HepG2 (cell line): ENCODE data around the gene SAXO2. TPM values are rescaled to one million over a fixed set of nuclear protein-coding genes. Genes with fewer than 3 reads are reported as not detected.
A peak's percentile ranks its signal among the peaks of the same experiment; 100 is the strongest.

Source experiments
- AGO2 ChIP-seq: fragments of 200-400 bp; formaldehyde crosslinking; optimal IDR thresholded peaks from 2 replicates; pipeline ENCODE3; 2017; ENCODE audit warnings: mild to moderate bottlenecking, low read depth, low read length, moderate library complexity
- DNMT3B ChIP-seq: conservative IDR thresholded peaks from 2 replicates; pipeline ENCODE4 v1.6.1; 2016; ENCODE audit warnings: missing biosample characterization, control low read depth
- FOSL1 ChIP-seq: sonication (generic); formaldehyde crosslinking; IDR thresholded peaks from 2 replicates; pipeline ENCODE4 v1.9.0; 2021; ENCODE audit warnings: missing genetic modification reagents, borderline replicate concordance
- GTF3A ChIP-seq: sonication (generic); formaldehyde crosslinking; conservative IDR thresholded peaks from 2 replicates; pipeline ENCODE4 v1.4.0; 2020; ENCODE audit warnings: mild to moderate bottlenecking, missing genetic modification reagents
- HNF4A ChIP-seq: sonication (generic); formaldehyde crosslinking; IDR thresholded peaks from 2 replicates; pipeline ENCODE4 v1.4.0; 2020; ENCODE audit warnings: missing genetic modification reagents
- MIER3 ChIP-seq: IDR thresholded peaks from 2 replicates; pipeline ENCODE4 v1.6.1; 2016; ENCODE audit warnings: missing compliant biosample characterization, borderline replicate concordance
- NFE2 ChIP-seq: sonication (generic); formaldehyde crosslinking; IDR thresholded peaks from 2 replicates; pipeline ENCODE4 v1.4.0; 2020; ENCODE audit warnings: missing genetic modification reagents
- PPARG ChIP-seq: conservative IDR thresholded peaks from 2 replicates; pipeline ENCODE4 v1.6.1; 2016; ENCODE audit warnings: missing biosample characterization, missing genetic modification reagents
- SOX13 ChIP-seq, 3 experiments: fragments of 450-650 bp in 1 of 3; sonication (generic) in 1 of 3; formaldehyde crosslinking in 1 of 3; IDR thresholded peaks in 2 of 3; conservative IDR thresholded peaks in 1 of 3; 2 replicates each; pipeline versions ENCODE4 v1.5.0 to v1.6.1; 2016 to 2020; ENCODE audit warnings: antibody characterized with exemption in 1 of 3, mild to moderate bottlenecking in 1 of 3, missing compliant biosample characterization in 1 of 3, missing genetic modification reagents in 1 of 3, moderate library complexity in 1 of 3
- TMF1 ChIP-seq: sonication (generic); formaldehyde crosslinking; IDR thresholded peaks from 2 replicates; pipeline ENCODE4 v1.8.1; 2022; ENCODE audit warnings: low read depth, missing genetic modification reagents
- ZBTB1 ChIP-seq: sonication (generic); formaldehyde crosslinking; IDR thresholded peaks from 2 replicates; pipeline ENCODE4 v1.4.0; 2020; ENCODE audit warnings: missing genetic modification reagents, borderline replicate concordance
- ZNF557 ChIP-seq: sonication (generic); formaldehyde crosslinking; IDR thresholded peaks from 2 replicates; pipeline ENCODE4 v1.4.0; 2020; ENCODE audit warnings: missing genetic modification reagents
- ZNF558 ChIP-seq: sonication (generic); formaldehyde crosslinking; IDR thresholded peaks from 2 replicates; pipeline ENCODE4 v1.9.0; 2022; ENCODE audit warnings: mild to moderate bottlenecking, missing genetic modification reagents, borderline replicate concordance
- ZNF570 ChIP-seq: sonication (generic); formaldehyde crosslinking; IDR thresholded peaks from 2 replicates; pipeline ENCODE4 v1.4.0; 2020; ENCODE audit warnings: mild to moderate bottlenecking, missing genetic modification reagents, borderline replicate concordance
- ZNF768 ChIP-seq: sonication (generic); formaldehyde crosslinking; IDR thresholded peaks from 2 replicates; pipeline ENCODE4 v1.4.0; 2020; ENCODE audit warnings: missing genetic modification reagents
- polyA plus RNA-seq, 8 experiments: library from polyadenylated mRNA; depleted of rRNA in 3 of 8; stranded (reverse) in 7 of 8; unstranded in 1 of 8; fragments of >200 nt; fragmentation: Illumina TruSeq in 4 of 8; extraction: Trizol in 4 of 8; gene quantifications; 2 replicates each; pipeline versions ENCODE4 v1.2.1 to v1.2.3, GENCODE V29; 2011 to 2016; ENCODE audit warnings: low read depth in 4 of 8, missing spikeins in 1 of 8, mixed read lengths in 1 of 8; ENCODE audit not compliant: insufficient read depth in 1 of 8
- total RNA-seq, 5 experiments: library from RNA; depleted of rRNA; stranded (reverse); fragments of >200 nt; fragmentation: Illumina TruSeq; extraction: Trizol; gene quantifications; 2 replicates each; pipeline ENCODE4 v1.2.3, GENCODE V29; 2016; ENCODE audit warnings: low read depth in 1 of 5
- TF ChIP-seq, protein P1 (sequence below): sonication (generic); formaldehyde crosslinking; IDR thresholded peaks from 2 replicates; pipeline ENCODE4 v1.4.0; 2020; ENCODE audit warnings: missing genetic modification reagents
- TF ChIP-seq, protein P2 (sequence below): sonication (generic); formaldehyde crosslinking; IDR thresholded peaks from 2 replicates; pipeline ENCODE4 v1.5.0; 2020; ENCODE audit warnings: mild to moderate bottlenecking, missing genetic modification reagents
- TF ChIP-seq, protein P3 (sequence below): sonication (generic); formaldehyde crosslinking; IDR thresholded peaks from 2 replicates; pipeline ENCODE4 v1.4.0; 2020; ENCODE audit warnings: missing genetic modification reagents
- TF ChIP-seq, protein P4 (sequence below): sonication (generic); formaldehyde crosslinking; IDR thresholded peaks from 2 replicates; pipeline ENCODE4 v1.9.0; 2021; ENCODE audit warnings: missing genetic modification reagents, borderline replicate concordance
- TF ChIP-seq, protein P5 (sequence below): IDR thresholded peaks from 2 replicates; pipeline ENCODE4 v1.6.1; 2016; ENCODE audit warnings: mild to moderate bottlenecking

SAXO2 gene
- total and polyA plus RNA-seq, 2 of the 13 experiments (the other 11 are each of a cell fraction or from before 2014, with no cell fraction given) = 0.01 to 1.5 TPM

DNA sequence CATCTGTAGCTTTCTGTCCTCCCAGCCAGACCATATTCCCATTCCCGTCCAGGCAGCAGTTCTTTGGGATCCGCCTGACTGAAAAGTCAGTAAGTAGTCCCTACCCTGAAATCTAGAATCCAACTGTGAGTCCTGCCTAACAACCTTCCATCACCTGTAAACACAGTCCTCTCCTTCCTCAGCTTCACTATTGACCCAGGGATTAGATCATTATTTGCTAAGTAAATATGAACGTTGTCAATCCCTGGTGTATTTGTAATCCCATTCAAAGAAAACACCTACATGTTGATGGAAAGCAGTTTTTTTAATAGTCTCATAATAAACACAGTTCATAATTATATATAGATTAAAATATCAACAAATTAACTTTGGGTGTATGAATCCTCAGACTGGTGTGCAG, 732 bp downstream of the SAXO2 start (continued):
- TF ChIP-seq, protein P1, sequence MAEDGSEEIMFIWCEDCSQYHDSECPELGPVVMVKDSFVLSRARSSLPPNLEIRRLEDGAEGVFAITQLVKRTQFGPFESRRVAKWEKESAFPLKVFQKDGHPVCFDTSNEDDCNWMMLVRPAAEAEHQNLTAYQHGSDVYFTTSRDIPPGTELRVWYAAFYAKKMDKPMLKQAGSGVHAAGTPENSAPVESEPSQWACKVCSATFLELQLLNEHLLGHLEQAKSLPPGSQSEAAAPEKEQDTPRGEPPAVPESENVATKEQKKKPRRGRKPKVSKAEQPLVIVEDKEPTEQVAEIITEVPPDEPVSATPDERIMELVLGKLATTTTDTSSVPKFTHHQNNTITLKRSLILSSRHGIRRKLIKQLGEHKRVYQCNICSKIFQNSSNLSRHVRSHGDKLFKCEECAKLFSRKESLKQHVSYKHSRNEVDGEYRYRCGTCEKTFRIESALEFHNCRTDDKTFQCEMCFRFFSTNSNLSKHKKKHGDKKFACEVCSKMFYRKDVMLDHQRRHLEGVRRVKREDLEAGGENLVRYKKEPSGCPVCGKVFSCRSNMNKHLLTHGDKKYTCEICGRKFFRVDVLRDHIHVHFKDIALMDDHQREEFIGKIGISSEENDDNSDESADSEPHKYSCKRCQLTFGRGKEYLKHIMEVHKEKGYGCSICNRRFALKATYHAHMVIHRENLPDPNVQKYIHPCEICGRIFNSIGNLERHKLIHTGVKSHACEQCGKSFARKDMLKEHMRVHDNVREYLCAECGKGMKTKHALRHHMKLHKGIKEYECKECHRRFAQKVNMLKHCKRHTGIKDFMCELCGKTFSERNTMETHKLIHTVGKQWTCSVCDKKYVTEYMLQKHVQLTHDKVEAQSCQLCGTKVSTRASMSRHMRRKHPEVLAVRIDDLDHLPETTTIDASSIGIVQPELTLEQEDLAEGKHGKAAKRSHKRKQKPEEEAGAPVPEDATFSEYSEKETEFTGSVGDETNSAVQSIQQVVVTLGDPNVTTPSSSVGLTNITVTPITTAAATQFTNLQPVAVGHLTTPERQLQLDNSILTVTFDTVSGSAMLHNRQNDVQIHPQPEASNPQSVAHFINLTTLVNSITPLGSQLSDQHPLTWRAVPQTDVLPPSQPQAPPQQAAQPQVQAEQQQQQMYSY (CRISPR knock-in tag) = no peak
- TF ChIP-seq NFE2 (CRISPR knock-in tag) (no peak), SOX13 (IDR thresholded peaks at IDR 0.05) (peak; percentile 75; the same call in 1 of the 2 replicates), SOX13 (CRISPR knock-in tag; conservative IDR thresholded peaks at IDR 0.05 in 1 of 2, IDR thresholded peaks at IDR 0.05 in 1 of 2) (peak in 1 of 2 experiments; percentile 91; a peak in 2 of 4 replicates), AGO2 (no peak), ZNF558 (no peak), DNMT3B (CRISPR knock-in tag) (no peak), ZBTB1 (CRISPR knock-in tag) (no peak), HNF4A (CRISPR knock-in tag) (peak; percentile 56), GTF3A (CRISPR knock-in tag) (no peak), FOSL1 (no peak), MIER3 (CRISPR knock-in tag) (peak; percentile 76; the same call in 1 of the 2 replicates), ZNF768 (CRISPR knock-in tag) (no peak), TMF1 (CRISPR knock-in tag) (no peak), PPARG (peak; percentile 85), ZNF557 (CRISPR knock-in tag) (no peak), ZNF570 (CRISPR knock-in tag) (no peak)
- TF ChIP-seq, protein P2, sequence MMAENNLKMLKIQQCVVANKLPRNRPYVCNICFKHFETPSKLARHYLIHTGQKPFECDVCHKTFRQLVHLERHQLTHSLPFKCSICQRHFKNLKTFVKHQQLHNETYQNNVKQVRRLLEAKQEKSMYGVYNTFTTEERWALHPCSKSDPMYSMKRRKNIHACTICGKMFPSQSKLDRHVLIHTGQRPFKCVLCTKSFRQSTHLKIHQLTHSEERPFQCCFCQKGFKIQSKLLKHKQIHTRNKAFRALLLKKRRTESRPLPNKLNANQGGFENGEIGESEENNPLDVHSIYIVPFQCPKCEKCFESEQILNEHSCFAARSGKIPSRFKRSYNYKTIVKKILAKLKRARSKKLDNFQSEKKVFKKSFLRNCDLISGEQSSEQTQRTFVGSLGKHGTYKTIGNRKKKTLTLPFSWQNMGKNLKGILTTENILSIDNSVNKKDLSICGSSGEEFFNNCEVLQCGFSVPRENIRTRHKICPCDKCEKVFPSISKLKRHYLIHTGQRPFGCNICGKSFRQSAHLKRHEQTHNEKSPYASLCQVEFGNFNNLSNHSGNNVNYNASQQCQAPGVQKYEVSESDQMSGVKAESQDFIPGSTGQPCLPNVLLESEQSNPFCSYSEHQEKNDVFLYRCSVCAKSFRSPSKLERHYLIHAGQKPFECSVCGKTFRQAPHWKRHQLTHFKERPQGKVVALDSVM (CRISPR knock-in tag) = no peak
- TF ChIP-seq, protein P3, sequence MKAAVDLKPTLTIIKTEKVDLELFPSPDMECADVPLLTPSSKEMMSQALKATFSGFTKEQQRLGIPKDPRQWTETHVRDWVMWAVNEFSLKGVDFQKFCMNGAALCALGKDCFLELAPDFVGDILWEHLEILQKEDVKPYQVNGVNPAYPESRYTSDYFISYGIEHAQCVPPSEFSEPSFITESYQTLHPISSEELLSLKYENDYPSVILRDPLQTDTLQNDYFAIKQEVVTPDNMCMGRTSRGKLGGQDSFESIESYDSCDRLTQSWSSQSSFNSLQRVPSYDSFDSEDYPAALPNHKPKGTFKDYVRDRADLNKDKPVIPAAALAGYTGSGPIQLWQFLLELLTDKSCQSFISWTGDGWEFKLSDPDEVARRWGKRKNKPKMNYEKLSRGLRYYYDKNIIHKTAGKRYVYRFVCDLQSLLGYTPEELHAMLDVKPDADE = no peak
- TF ChIP-seq, protein P4, sequence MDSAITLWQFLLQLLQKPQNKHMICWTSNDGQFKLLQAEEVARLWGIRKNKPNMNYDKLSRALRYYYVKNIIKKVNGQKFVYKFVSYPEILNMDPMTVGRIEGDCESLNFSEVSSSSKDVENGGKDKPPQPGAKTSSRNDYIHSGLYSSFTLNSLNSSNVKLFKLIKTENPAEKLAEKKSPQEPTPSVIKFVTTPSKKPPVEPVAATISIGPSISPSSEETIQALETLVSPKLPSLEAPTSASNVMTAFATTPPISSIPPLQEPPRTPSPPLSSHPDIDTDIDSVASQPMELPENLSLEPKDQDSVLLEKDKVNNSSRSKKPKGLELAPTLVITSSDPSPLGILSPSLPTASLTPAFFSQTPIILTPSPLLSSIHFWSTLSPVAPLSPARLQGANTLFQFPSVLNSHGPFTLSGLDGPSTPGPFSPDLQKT = no peak
- TF ChIP-seq, protein P5, sequence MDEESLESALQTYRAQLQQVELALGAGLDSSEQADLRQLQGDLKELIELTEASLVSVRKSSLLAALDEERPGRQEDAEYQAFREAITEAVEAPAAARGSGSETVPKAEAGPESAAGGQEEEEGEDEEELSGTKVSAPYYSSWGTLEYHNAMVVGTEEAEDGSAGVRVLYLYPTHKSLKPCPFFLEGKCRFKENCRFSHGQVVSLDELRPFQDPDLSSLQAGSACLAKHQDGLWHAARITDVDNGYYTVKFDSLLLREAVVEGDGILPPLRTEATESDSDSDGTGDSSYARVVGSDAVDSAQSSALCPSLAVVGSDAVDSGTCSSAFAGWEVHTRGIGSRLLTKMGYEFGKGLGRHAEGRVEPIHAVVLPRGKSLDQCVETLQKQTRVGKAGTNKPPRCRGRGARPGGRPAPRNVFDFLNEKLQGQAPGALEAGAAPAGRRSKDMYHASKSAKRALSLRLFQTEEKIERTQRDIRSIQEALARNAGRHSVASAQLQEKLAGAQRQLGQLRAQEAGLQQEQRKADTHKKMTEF = peak; percentile 62; the same call in 1 of the 2 replicates
